CD8-positive, alpha-beta memory T cell (primary cell): ENCODE data around the gene SLC22A14. TPM values are rescaled to one million over a fixed set of nuclear protein-coding genes. Genes with fewer than 3 reads are reported as not detected.

Source experiments
- CTCF ChIA-PET: fragments of 350-600 bp; sonication (Branson Sonifier 250); formaldehyde crosslinking; loops from one replicate; lab custom pipeline; 2021; ENCODE audit warnings: antibody characterized with exemption; lab: Charles Lee
- POLR2A ChIA-PET: fragments of 350-600 bp; sonication (Branson Sonifier 250); formaldehyde crosslinking; loops from one replicate; lab custom pipeline; 2021; ENCODE audit warnings: antibody characterized with exemption; lab: Charles Lee
- DNase-seq, 5 donors: peaks; one replicate each; pipeline versions ENCODE4 v3.0.0 to v3.0.0-alpha.2; 2020 to 2022; ENCODE audit warnings: mixed read lengths in 1 of 5
- H3K27ac ChIP-seq: one replicate; pipeline ENCODE4 v1.7.0; 2013; ENCODE audit warnings: low read depth, mild to moderate bottlenecking, low read length, moderate library complexity
- H3K27me3 ChIP-seq: 2 replicates; pipeline ENCODE4 v1.7.0; 2013; ENCODE audit warnings: low read length, mild to moderate bottlenecking; ENCODE audit not compliant: insufficient read depth, poor library complexity, severe bottlenecking
- H3K36me3 ChIP-seq: 2 replicates; pipeline ENCODE4 v1.7.0; 2013; ENCODE audit warnings: mild to moderate bottlenecking, low read length, moderate library complexity; ENCODE audit not compliant: insufficient read depth
- H3K4me1 ChIP-seq: 2 replicates; pipeline ENCODE4 v1.7.0; 2013; ENCODE audit warnings: mild to moderate bottlenecking, low read length, moderate library complexity; ENCODE audit not compliant: insufficient read depth
- H3K4me3 ChIP-seq: 2 replicates; pipeline ENCODE4 v1.7.0; 2013; ENCODE audit warnings: mild to moderate bottlenecking, low read length
- H3K9me3 ChIP-seq: 2 replicates; pipeline ENCODE4 v1.7.0; 2013; ENCODE audit warnings: mild to moderate bottlenecking, low read length
- H3K27ac Mint-ChIP-seq, 8 donors: one replicate each; pipeline ENCODE4 v1.8.0; 2020 to 2021; ENCODE audit warnings: mixed read lengths in 8 of 8, mild to moderate bottlenecking in 6 of 8, inconsistent platforms in 3 of 8, moderate library complexity in 3 of 8
- H3K27me3 Mint-ChIP-seq, 2 donors: one replicate each; pipeline ENCODE4 v1.8.0; 2020 to 2021; ENCODE audit warnings: mixed read lengths in 2 of 2, mild to moderate bottlenecking in 1 of 2, moderate library complexity in 1 of 2
- H3K36me3 Mint-ChIP-seq, 3 donors: one replicate each; pipeline ENCODE4 v1.8.0; 2020 to 2021; ENCODE audit warnings: mixed read lengths in 3 of 3, inconsistent platforms in 1 of 3, mild to moderate bottlenecking in 1 of 3
- H3K4me1 Mint-ChIP-seq, 3 donors: one replicate each; pipeline ENCODE4 v1.8.0; 2020 to 2021; ENCODE audit warnings: mixed read lengths in 3 of 3, inconsistent platforms in 1 of 3, mild to moderate bottlenecking in 1 of 3
- H3K4me3 Mint-ChIP-seq, 7 donors: one replicate each; pipeline ENCODE4 v1.8.0; 2020 to 2021; ENCODE audit warnings: mixed read lengths in 7 of 7, mild to moderate bottlenecking in 6 of 7, moderate library complexity in 4 of 7, inconsistent platforms in 2 of 7
- H3K9me3 Mint-ChIP-seq, 5 donors: one replicate each; pipeline ENCODE4 v1.8.0; 2020 to 2022; ENCODE audit warnings: mixed read lengths in 5 of 5, mild to moderate bottlenecking in 3 of 5, moderate library complexity in 2 of 5, inconsistent platforms in 1 of 5
- polyA plus RNA-seq: library from polyadenylated mRNA; unstranded; fragments of 300-500 nt; fragmentation: Illumina TruSeq; gene quantifications from one replicate; pipeline ENCODE4 v1.2.3, GENCODE V29; 2021
- total RNA-seq, 2 experiments: library from RNA; stranded (reverse); gene quantifications; one replicate each; pipeline ENCODE4 v1.2.3, GENCODE V29; 2021

Gene SLC22A14
- total and polyA plus RNA-seq, 3 experiments from 2014 or later: not detected

GRCh38 chr3:38264779-38265178, 17.3 kb upstream of the SLC22A14 start:
- peaks cover 0 to 8% (median 4%) of the 10 kb centered on the region in 3 donors for H3K36me3 Mint-ChIP-seq
- Histone ChIP-seq H3K27ac (no peak overlapping the region), H3K27me3 (no peaks in the 10 kb centered on the region), H3K9me3 (no peaks in the 10 kb centered on the region), H3K36me3 (no peaks in the 10 kb centered on the region), H3K4me3 (no peak overlapping the region), H3K4me1 (no peaks in the 10 kb centered on the region)
- DNase-seq: no peak
- no peak overlapping the region for H3K27ac Mint-ChIP-seq
- ChIA-PET CTCF (no interaction called here), POLR2A (no interaction called here)
- peaks cover 7 to 23% (median 11%) of the 10 kb centered on the region in 3 donors for H3K4me1 Mint-ChIP-seq
- no peaks in the 10 kb centered on the region for H3K27me3 Mint-ChIP-seq
- H3K9me3 Mint-ChIP-seq: no peaks in the 10 kb centered on the region
- no peak overlapping the region for H3K4me3 Mint-ChIP-seq

DNA sequence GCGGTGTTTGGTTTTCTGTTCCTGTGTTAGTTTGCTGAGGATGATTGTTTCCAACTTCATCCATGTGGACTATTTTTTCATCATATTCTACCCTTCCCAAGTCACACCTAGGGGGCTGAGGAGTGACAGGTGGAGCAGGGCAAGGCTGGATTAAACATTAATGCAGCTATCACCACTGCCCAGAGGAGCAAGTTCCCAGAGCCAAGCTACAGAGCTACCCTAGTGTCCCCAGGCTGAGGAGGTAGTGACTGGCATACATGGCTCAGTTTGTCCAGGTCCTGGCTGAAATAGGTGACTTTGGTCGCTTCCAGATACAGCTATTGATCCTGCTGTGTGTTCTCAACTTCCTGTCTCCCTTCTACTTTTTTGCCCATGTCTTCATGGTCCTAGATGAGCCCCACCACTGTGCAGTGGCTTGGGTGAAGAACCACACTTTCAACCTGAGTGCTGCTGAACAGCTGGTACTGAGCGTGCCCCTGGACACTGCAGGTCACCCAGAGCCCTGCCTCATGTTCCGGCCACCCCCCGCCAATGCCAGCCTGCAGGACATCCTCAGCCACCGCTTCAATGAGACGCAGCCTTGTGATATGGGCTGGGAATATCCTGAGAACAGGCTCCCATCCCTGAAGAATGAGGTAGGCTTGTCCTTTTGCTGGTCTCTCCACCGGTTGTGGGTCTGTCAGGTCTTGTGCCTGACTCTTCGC, 16.3 kb upstream of the SLC22A14 start, which contains the start of gene SLC22A13:
SLC22A13 (plus strand) TSS at position 209 of the 704 bp plus-strand sequence; CDS start at position 258, 49 bp downstream.
- H3K9me3 Mint-ChIP-seq: no peaks in the 10 kb centered on the region
- Histone ChIP-seq H3K36me3 (no peaks in the 10 kb centered on the region), H3K4me3 (no peak within 1 kb of the TSS), H3K9me3 (no peaks in the 10 kb centered on the region), H3K27me3 (no peaks in the 10 kb centered on the region), H3K4me1 (no peaks in the 10 kb centered on the region), H3K27ac (no peak within 1 kb of the TSS)
- peaks cover 3 to 12% (median 10%) of the 10 kb centered on the region in 3 donors for H3K36me3 Mint-ChIP-seq
- DNase-seq: no peak
- H3K27ac Mint-ChIP-seq: peak within 1 kb of the TSS in 2 of 8 donors; percentile 2 to 54
- ChIA-PET CTCF (no interaction called here), POLR2A (no interaction called here)
- H3K4me3 Mint-ChIP-seq: no peak within 1 kb of the TSS
- H3K27me3 Mint-ChIP-seq: no peaks in the 10 kb centered on the region
- H3K4me1 Mint-ChIP-seq: peaks cover 6 to 23% (median 7%) of the 10 kb centered on the region in 3 donors

- POLR2A ChIA-PET: no interaction called here
- Histone ChIP-seq H3K27me3 (no peaks in the 10 kb centered on the region), H3K36me3 (no peaks in the 10 kb centered on the region), H3K4me3 (no peak overlapping the region), H3K27ac (no peak overlapping the region), H3K9me3 (no peaks in the 10 kb centered on the region), H3K4me1 (no peaks in the 10 kb centered on the region)
- Mint-ChIP-seq H3K27me3 (no peaks in the 10 kb centered on the region), H3K4me1 (peaks cover 6 to 23% (median 7%) of the 10 kb centered on the region in 3 donors), H3K36me3 (peaks cover 4 to 14% (median 11%) of the 10 kb centered on the region in 3 donors), H3K4me3 (no peak overlapping the region), H3K27ac (no peak overlapping the region), H3K9me3 (no peaks in the 10 kb centered on the region)
- CTCF ChIA-PET: no interaction called here
- DNase-seq: no peak
These were observed 15.3 kb upstream of the SLC22A14 start for GRCh38 chr3:38266810-38267209.

DNA sequence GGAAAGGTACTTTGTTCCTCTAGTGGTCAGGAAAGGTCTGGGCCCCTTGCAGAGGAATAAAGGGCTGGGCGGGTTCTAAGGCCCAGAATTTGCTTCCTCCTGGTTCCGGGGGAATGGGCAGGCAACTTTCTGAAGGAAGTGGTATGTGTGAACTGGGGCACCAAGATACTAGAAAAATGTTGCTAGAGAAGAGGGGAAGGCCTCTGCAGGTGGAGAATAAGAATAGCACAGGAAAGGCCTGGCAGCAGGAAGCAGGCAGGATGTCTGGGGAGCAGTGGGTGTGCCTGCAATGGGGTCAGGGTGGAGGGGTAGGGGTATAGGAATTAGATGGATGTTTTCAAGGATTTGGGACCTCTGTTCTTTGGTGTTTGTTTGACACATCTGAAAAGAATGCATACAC, 14.4 kb upstream of the SLC22A14 start:
- Mint-ChIP-seq H3K9me3 (no peaks in the 10 kb centered on the region), H3K4me3 (no peak overlapping the region), H3K36me3 (peaks cover 4 to 14% (median 13%) of the 10 kb centered on the region in 3 donors), H3K27ac (peak overlapping the region in 5 of 8 donors; percentile 3 to 62 (median 36)), H3K27me3 (no peaks in the 10 kb centered on the region), H3K4me1 (peaks cover 6 to 23% (median 7%) of the 10 kb centered on the region in 3 donors)
- no peaks in the 10 kb centered on the region for H3K27me3 ChIP-seq
- ChIA-PET CTCF (no interaction called here), POLR2A (no interaction called here)
- no peaks in the 10 kb centered on the region for H3K36me3 ChIP-seq
- DNase-seq: no peak
- no peak overlapping the region for H3K27ac ChIP-seq
- no peaks in the 10 kb centered on the region for H3K4me1 ChIP-seq
- no peak overlapping the region for H3K4me3 ChIP-seq
- H3K9me3 ChIP-seq: no peaks in the 10 kb centered on the region

- Mint-ChIP-seq H3K9me3 (no peaks in the 10 kb centered on the region), H3K27ac (peak overlapping the region in 3 of 8 donors; percentile 14 to 56 (median 36)), H3K4me3 (no peak overlapping the region), H3K4me1 (peaks cover 6 to 23% (median 7%) of the 10 kb centered on the region in 3 donors), H3K36me3 (peaks cover 4 to 14% (median 13%) of the 10 kb centered on the region in 3 donors), H3K27me3 (no peaks in the 10 kb centered on the region)
- Histone ChIP-seq H3K36me3 (no peaks in the 10 kb centered on the region), H3K27ac (no peak overlapping the region), H3K4me1 (no peaks in the 10 kb centered on the region), H3K4me3 (no peak overlapping the region), H3K27me3 (no peaks in the 10 kb centered on the region), H3K9me3 (no peaks in the 10 kb centered on the region)
- no peak for DNase-seq
- POLR2A ChIA-PET: no interaction called here
- CTCF ChIA-PET: no interaction called here
These were observed 14.0 kb upstream of the SLC22A14 start for GRCh38 chr3:38268087-38268486.

- H3K4me1 ChIP-seq: no peaks in the 10 kb centered on the region
- Mint-ChIP-seq H3K27ac (peak overlapping the region in 3 of 8 donors; percentile 11 to 45 (median 12)), H3K9me3 (no peaks in the 10 kb centered on the region), H3K4me3 (no peak overlapping the region), H3K4me1 (peaks cover 6 to 20% (median 7%) of the 10 kb centered on the region in 3 donors), H3K36me3 (peaks cover 4 to 14% (median 11%) of the 10 kb centered on the region in 3 donors), H3K27me3 (no peaks in the 10 kb centered on the region)
- no peaks in the 10 kb centered on the region for H3K9me3 ChIP-seq
- no peaks in the 10 kb centered on the region for H3K36me3 ChIP-seq
- no peak overlapping the region for H3K4me3 ChIP-seq
- CTCF ChIA-PET: no interaction called here
- no peaks in the 10 kb centered on the region for H3K27me3 ChIP-seq
- no peak for DNase-seq
- no peak overlapping the region for H3K27ac ChIP-seq
- POLR2A ChIA-PET: no interaction called here
These were observed 13.6 kb upstream of the SLC22A14 start for GRCh38 chr3:38268522-38268921.

DNA sequence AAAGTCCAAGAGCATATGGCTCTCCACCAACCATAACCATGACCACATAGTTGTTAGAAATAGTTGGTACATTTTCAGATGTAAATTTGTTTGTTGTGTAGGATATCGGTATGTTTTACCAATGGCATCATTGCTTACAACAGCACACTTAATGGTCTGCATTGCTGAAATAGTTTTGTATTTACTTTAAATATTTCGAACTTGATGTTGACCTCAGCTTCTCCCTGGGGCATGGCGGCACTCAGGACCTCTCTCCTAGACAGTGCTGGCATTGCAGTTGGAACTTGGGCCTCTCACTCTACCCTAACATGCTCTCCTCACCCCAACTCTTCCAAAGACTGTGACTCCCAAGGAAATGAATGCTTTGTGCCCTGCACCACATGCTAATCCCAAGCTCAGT, 11.5 kb upstream of the SLC22A14 start:
- Histone ChIP-seq H3K27ac (no peak overlapping the region), H3K4me1 (no peaks in the 10 kb centered on the region), H3K9me3 (no peaks in the 10 kb centered on the region), H3K36me3 (no peaks in the 10 kb centered on the region), H3K27me3 (no peaks in the 10 kb centered on the region), H3K4me3 (no peak overlapping the region)
- Mint-ChIP-seq H3K4me3 (no peak overlapping the region), H3K27ac (no peak overlapping the region), H3K36me3 (peaks cover 8 to 14% (median 11%) of the 10 kb centered on the region in 3 donors), H3K9me3 (no peaks in the 10 kb centered on the region), H3K4me1 (peaks cover 6 to 18% (median 7%) of the 10 kb centered on the region in 3 donors), H3K27me3 (no peaks in the 10 kb centered on the region)
- no peak for DNase-seq
- ChIA-PET POLR2A (no interaction called here), CTCF (no interaction called here)

DNA sequence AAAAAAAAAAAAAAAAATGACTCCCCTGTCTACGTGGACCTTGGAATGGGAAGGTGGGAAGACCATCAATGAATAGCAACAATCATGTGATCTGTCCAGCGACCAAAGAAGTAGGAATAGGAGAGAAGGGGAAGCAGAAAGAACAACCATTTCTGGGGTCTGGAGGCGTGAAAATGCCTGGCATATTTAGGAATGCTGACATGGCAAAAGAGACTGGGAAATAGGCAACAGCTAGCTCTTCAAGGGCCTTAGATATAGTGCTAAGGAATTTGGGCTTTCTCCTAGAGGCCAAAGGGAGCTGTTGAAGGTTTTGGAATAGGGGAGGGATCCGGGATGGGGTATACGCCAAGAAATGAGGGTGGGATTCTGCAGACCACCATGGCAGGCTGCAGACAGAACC, 10.5 kb upstream of the SLC22A14 start:
- ChIA-PET POLR2A (no interaction called here), CTCF (no interaction called here)
- no peaks in the 10 kb centered on the region for H3K9me3 Mint-ChIP-seq
- H3K36me3 Mint-ChIP-seq: peaks cover 6 to 14% (median 11%) of the 10 kb centered on the region in 3 donors
- H3K4me1 ChIP-seq: no peaks in the 10 kb centered on the region
- H3K4me3 Mint-ChIP-seq: no peak overlapping the region
- peaks cover 6 to 18% (median 7%) of the 10 kb centered on the region in 3 donors for H3K4me1 Mint-ChIP-seq
- no peaks in the 10 kb centered on the region for H3K36me3 ChIP-seq
- no peaks in the 10 kb centered on the region for H3K27me3 ChIP-seq
- no peaks in the 10 kb centered on the region for H3K27me3 Mint-ChIP-seq
- no peak overlapping the region for H3K27ac ChIP-seq
- H3K27ac Mint-ChIP-seq: peak overlapping the region in 2 of 8 donors; percentile 9 to 26
- no peak overlapping the region for H3K4me3 ChIP-seq
- DNase-seq: no peak
- H3K9me3 ChIP-seq: no peaks in the 10 kb centered on the region
